ENCODE measurements around the gene LZIC. TPM values are rescaled to one million over a fixed set of nuclear protein-coding genes. Genes with fewer than 3 reads are reported as not detected.
A peak's percentile ranks its signal among the peaks of the same experiment; 100 is the strongest.

The LZIC gene
- total RNA-seq, 1 experiment from 2014 or later = 32.5 TPM

DNA sequence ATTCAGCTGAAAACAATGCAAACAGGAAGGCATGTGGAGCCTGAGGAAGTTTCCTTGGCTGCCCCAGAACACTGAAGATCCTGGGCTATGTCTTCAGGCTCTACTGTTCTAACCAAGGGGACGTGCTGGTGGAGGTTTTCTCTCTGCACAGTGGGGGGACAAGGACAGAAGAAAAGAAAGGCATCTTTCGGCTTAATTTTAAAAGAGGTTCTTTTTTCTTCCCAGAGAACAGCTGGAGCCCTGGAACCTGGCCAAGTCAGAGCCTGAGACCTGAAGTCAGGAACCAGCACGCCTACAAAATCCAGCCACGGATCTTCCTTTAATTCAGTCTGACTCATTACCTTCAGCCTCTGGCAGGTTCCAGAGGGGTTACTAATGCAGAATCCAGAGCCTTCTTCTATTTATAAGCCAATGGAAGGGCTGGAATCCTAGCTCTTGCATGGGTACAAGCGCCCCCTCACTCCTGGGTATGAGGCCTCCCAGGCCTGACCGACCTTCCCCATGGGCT, 52.9 kb downstream of the LZIC start:
- 0 out of 2 replicates have a peak overlapping the region, but pooled peaks have one; percentile 12 for H3K9ac ChIP-seq (ENCODE audit: low read length)
- H3K4me1 ChIP-seq (ENCODE audit: insufficient read depth, low read length) = peaks cover 56% of the 10 kb centered on the region

DNA sequence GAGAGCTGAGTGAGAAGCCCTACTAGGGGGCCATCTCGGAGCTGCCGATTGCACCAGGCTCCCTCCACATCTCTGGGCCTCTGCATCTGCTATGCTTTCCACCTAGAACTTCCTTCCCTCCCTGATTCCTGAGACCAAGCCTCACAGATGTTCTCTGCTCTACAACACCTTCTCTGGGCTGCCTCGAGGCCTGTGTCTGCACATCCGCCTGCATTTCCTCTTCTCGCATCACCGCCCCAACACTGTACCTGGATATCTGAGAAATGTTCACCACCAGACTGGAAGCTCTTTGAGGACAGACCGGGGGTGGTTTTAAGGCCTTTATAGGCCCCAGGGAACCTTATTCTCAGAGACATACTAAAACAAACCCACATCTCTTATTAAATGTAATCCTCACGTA, 53.8 kb downstream of the LZIC start:
- Histone ChIP-seq H3K27me3 (ENCODE audit: low read length) (no peaks in the 10 kb centered on the region), H3K9ac (ENCODE audit: low read length) (no peak overlapping the region), H3K79me2 (ENCODE audit: low read length) (peaks cover 29% of the 10 kb centered on the region), H3K4me3 (ENCODE audit: low read length) (no peak overlapping the region), H4K20me1 (ENCODE audit: low read length) (no peaks in the 10 kb centered on the region), H3F3A (ENCODE audit: low read length, unreplicated experiment) (peaks cover 21% of the 10 kb centered on the region), H3K4me1 (ENCODE audit: insufficient read depth, low read length) (peaks cover 52% of the 10 kb centered on the region), H2AFZ (ENCODE audit: low read length) (no peak overlapping the region), H3K9me2 (replicated peaks; ENCODE audit: low read length) (no peaks in the 10 kb centered on the region), H3K9me3 (ENCODE audit: low read length) (no peaks in the 10 kb centered on the region), H3K36me3 (ENCODE audit: low read depth, low read length) (peaks cover 3% of the 10 kb centered on the region; the same call in 1 of the 2 replicates), H3K4me2 (ENCODE audit: low read length) (no peak overlapping the region), H3K27ac (ENCODE audit: low read length) (peak overlapping the region; percentile 99)
- POLR2A ChIA-PET (ENCODE audit: unreplicated experiment) = no interaction called here
- DNase-seq (no peak), ATAC-seq (no peak)
- TF ChIP-seq, protein P1, sequence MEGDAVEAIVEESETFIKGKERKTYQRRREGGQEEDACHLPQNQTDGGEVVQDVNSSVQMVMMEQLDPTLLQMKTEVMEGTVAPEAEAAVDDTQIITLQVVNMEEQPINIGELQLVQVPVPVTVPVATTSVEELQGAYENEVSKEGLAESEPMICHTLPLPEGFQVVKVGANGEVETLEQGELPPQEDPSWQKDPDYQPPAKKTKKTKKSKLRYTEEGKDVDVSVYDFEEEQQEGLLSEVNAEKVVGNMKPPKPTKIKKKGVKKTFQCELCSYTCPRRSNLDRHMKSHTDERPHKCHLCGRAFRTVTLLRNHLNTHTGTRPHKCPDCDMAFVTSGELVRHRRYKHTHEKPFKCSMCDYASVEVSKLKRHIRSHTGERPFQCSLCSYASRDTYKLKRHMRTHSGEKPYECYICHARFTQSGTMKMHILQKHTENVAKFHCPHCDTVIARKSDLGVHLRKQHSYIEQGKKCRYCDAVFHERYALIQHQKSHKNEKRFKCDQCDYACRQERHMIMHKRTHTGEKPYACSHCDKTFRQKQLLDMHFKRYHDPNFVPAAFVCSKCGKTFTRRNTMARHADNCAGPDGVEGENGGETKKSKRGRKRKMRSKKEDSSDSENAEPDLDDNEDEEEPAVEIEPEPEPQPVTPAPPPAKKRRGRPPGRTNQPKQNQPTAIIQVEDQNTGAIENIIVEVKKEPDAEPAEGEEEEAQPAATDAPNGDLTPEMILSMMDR (conservative IDR thresholded peaks at IDR 0.05; ENCODE audit: low read depth, low read length) = no peak
- TF ChIP-seq EZH2phosphoT487 (IDR thresholded peaks at IDR 0.05; ENCODE audit: borderline replicate concordance, low read length) = no peak
- no peak for TF ChIP-seq EZH2 (IDR thresholded peaks at IDR 0.05; ENCODE audit: low read length, unreplicated experiment)
- CTCF ChIA-PET = interaction anchor here (1.7 kb wide), 1 partner anchor 25 kb away, joined by 5 read pairs; no protein-coding TSS in a partner anchor
- no TSS peak for BruUV-seq (replicated peaks)
- intact Hi-C loops (cut with micrococcal nuclease) = no loop called here

More for the DNA sequence above, 52.9 kb downstream of the LZIC start:
- H3K4me2 ChIP-seq (ENCODE audit: low read length) = peak overlapping the region; percentile 71
- peaks cover 21% of the 10 kb centered on the region for H3F3A ChIP-seq (ENCODE audit: low read length, unreplicated experiment)
- H3K79me2 ChIP-seq (ENCODE audit: low read length) = peaks cover 29% of the 10 kb centered on the region
- TF ChIP-seq EZH2phosphoT487 (IDR thresholded peaks at IDR 0.05; ENCODE audit: borderline replicate concordance, low read length) (no peak), EZH2 (IDR thresholded peaks at IDR 0.05; ENCODE audit: low read length, unreplicated experiment) (no peak)
- TF ChIP-seq, protein P1 (conservative IDR thresholded peaks at IDR 0.05; ENCODE audit: low read depth, low read length) = no peak
- BruUV-seq (replicated peaks) = no TSS peak
- H3K4me3 ChIP-seq (ENCODE audit: low read length) = no peak overlapping the region; the same call in 1 of the 2 replicates
- ChIA-PET CTCF (interaction anchor here (0.6 to 1.7 kb wide), 3 partner anchors 8 to 123 kb away, joined by 3 to 15 read pairs (median 5); no protein-coding TSS in a partner anchor), POLR2A (ENCODE audit: unreplicated experiment) (interaction anchor here (0.6 kb wide), 1 partner anchor 53 kb away, joined by 20 read pairs; the partner anchor contains the start of gene NMNAT1)
- no peaks in the 10 kb centered on the region for H4K20me1 ChIP-seq (ENCODE audit: low read length)
- H2AFZ ChIP-seq (ENCODE audit: low read length) = no peak overlapping the region
- H3K27ac ChIP-seq (ENCODE audit: low read length) = peak overlapping the region; percentile 99
- no peaks in the 10 kb centered on the region for H3K27me3 ChIP-seq (ENCODE audit: low read length)
- intact Hi-C loops (cut with micrococcal nuclease) = no loop called here
- H3K36me3 ChIP-seq (ENCODE audit: low read depth, low read length) = peaks cover 3% of the 10 kb centered on the region; the same call in 1 of the 2 replicates
- H3K9me3 ChIP-seq (ENCODE audit: low read length) = no peaks in the 10 kb centered on the region
- no peaks in the 10 kb centered on the region for H3K9me2 ChIP-seq (replicated peaks; ENCODE audit: low read length)
- ATAC-seq (peak; percentile 53), DNase-seq (peak; percentile 94)

DNA sequence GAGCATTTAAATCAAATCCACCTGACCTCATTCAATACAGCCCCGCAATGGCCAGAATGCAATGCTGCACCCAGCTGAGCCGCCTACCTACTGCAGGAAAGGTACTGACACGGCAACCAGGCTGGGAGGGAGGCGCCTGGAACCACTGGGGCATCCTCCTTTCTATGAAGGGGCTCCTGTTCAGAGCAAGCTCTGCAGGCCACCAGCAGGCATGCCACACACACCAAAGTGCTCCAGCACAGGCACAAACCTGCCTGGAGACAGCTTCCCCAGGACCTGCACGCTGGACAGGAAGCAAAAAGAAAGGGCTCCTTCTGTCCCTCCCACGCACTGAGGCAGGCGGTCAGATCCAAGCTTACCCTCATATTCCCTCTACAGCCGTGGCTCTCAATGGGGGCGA, 54.3 kb downstream of the LZIC start:
- Histone ChIP-seq H3K9me3 (ENCODE audit: low read length) (no peaks in the 10 kb centered on the region), H4K20me1 (ENCODE audit: low read length) (no peaks in the 10 kb centered on the region), H3K27ac (ENCODE audit: low read length) (no peak overlapping the region), H3K4me3 (ENCODE audit: low read length) (no peak overlapping the region), H3F3A (ENCODE audit: low read length, unreplicated experiment) (peaks cover 21% of the 10 kb centered on the region), H3K9me2 (replicated peaks; ENCODE audit: low read length) (no peaks in the 10 kb centered on the region), H2AFZ (ENCODE audit: low read length) (no peak overlapping the region), H3K4me2 (ENCODE audit: low read length) (no peak overlapping the region), H3K4me1 (ENCODE audit: insufficient read depth, low read length) (peaks cover 47% of the 10 kb centered on the region), H3K36me3 (ENCODE audit: low read depth, low read length) (peaks cover 3% of the 10 kb centered on the region; the same call in 1 of the 2 replicates), H3K9ac (ENCODE audit: low read length) (no peak overlapping the region), H3K27me3 (ENCODE audit: low read length) (no peaks in the 10 kb centered on the region), H3K79me2 (ENCODE audit: low read length) (peaks cover 29% of the 10 kb centered on the region)
- ChIA-PET CTCF (no interaction called here), POLR2A (ENCODE audit: unreplicated experiment) (no interaction called here)
- intact Hi-C loops (cut with micrococcal nuclease) = no loop called here
- DNase-seq = no peak
- no peak for TF ChIP-seq EZH2phosphoT487 (IDR thresholded peaks at IDR 0.05; ENCODE audit: borderline replicate concordance, low read length)
- no peak for ATAC-seq
- no TSS peak for BruUV-seq (replicated peaks)
